Dendritic cell treated with granulocyte-macrophage colony-stimulating factor and Interleukin-4, amounts not matched to agents 40 ng/mL and 50 ng/mL, for 4 days (primary cell): Measurements from ENCODE around the gene BAK1.
"Not testable (repeated sequence)": the region's sequence is repeated elsewhere in the genome, so short reads cannot be mapped to it uniquely, and the experiment has no call there.

Source experiments
- H3K27ac Mint-ChIP-seq: one replicate; pipeline ENCODE4 v1.8.0; 2022; ENCODE audit warnings: mild to moderate bottlenecking, mixed read lengths
- H3K27me3 Mint-ChIP-seq: one replicate; pipeline ENCODE4 v1.8.0; 2022; ENCODE audit warnings: mild to moderate bottlenecking, mixed read lengths
- H3K36me3 Mint-ChIP-seq: one replicate; pipeline ENCODE4 v1.8.0; 2022; ENCODE audit warnings: low read depth, mixed read lengths
- H3K4me1 Mint-ChIP-seq: one replicate; pipeline ENCODE4 v1.8.0; 2022; ENCODE audit warnings: low read depth, mixed read lengths
- H3K4me3 Mint-ChIP-seq: one replicate; pipeline ENCODE4 v1.8.0; 2022; ENCODE audit warnings: mild to moderate bottlenecking, moderate library complexity, mixed read lengths
- H3K9me3 Mint-ChIP-seq: one replicate; pipeline ENCODE4 v1.8.0; 2022; ENCODE audit warnings: mixed read lengths
- intact Hi-C: fragments of 100-400 bp; cut with micrococcal nuclease; formaldehyde crosslinking; loops from one replicate; pipeline ENCODE4 v1.15.0; 2022

The BAK1 gene

DNA sequence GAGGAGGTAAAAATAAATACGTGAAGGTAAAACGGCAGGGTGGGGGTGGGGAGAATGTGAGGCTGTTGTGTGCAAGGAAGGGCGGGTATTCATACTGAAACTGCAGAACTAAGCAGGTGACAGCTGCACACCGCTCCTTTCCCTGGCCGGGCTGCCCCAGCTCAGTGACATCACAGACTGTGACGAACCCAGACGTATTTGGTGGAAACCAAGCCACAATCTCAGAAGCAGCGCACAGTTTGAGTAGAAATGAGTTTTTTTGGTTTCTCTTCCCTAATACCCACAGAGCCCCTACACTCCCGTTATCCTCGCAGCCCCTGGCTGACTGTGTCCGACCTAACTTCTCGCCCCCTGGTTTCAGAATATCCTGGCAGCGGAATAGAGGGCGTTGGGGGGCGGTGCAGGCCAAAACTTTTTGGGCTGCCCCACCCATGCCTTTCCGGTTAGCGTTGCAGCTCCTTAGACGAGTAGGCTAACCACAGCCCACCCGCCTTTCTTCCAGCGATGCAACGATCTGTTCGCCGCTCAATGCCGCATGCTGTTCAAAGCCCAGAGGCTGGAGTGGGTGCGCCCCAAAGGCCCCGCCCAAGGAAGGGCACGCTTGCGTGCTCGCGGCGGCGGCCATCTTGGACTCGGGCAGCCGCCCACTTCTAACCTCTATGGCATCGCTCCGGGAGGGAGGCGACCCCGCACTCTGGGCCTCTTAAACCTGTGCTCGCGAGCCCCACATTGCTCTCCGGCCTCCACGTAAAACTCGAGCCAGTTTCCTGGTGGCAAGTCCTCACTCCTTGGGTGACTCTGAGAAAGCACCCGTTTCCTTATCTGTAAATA is 9.1 kb downstream of the BAK1 start:
- Mint-ChIP-seq H3K9me3 (no peaks in the 10 kb centered on the region), H3K27ac (peak overlapping the region; percentile 93), H3K36me3 (peaks cover 75% of the 10 kb centered on the region), H3K4me1 (peaks cover 30% of the 10 kb centered on the region), H3K4me3 (peak overlapping the region; percentile 87), H3K27me3 (no peaks in the 10 kb centered on the region)
- intact Hi-C loops: loop anchor here (5.0 kb wide), 1 partner anchor 119 kb away; the partner anchor contains the start of gene ZBTB9

- Mint-ChIP-seq H3K9me3 (no peaks in the 10 kb centered on the region), H3K4me3 (no peak overlapping the region), H3K27ac (no peak overlapping the region), H3K27me3 (no peaks in the 10 kb centered on the region), H3K4me1 (peaks cover 22% of the 10 kb centered on the region), H3K36me3 (peaks cover 55% of the 10 kb centered on the region)
- intact Hi-C loops: no loop called here
Measured at GRCh38 chr6:33568826-33569570, 11.1 kb downstream of the BAK1 start.

DNA sequence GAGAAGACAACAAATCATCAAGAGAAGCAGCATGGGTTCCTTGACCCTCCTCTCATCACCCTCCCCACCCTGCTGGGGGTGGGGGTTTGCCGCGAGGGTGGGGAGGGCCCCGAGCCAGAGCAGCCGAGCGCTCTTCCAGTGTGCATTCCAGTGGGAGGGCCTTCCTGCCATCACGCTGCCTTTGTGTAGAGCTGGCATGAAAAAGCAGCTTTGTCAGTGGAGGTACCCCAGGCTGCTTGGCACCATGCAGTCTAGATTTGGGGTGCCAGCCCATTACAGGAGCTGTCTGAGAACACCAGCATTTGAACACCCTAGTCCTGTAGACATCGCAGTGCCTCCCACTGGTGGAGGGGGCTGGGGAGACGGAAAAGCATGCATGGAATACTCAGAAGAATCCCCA is 12.2 kb downstream of the BAK1 start:
- Mint-ChIP-seq H3K27me3 (no peaks in the 10 kb centered on the region), H3K9me3 (no peaks in the 10 kb centered on the region), H3K4me3 (no peak overlapping the region), H3K27ac (no peak overlapping the region), H3K36me3 (peaks cover 47% of the 10 kb centered on the region), H3K4me1 (peaks cover 22% of the 10 kb centered on the region)
- intact Hi-C loops: no loop called here

GRCh38 chr6:33566182-33567084 is 13.6 kb downstream of the BAK1 start:
- Mint-ChIP-seq H3K27ac (no peak overlapping the region), H3K27me3 (no peaks in the 10 kb centered on the region), H3K4me1 (peaks cover 11% of the 10 kb centered on the region), H3K36me3 (peaks cover 35% of the 10 kb centered on the region), H3K4me3 (no peak overlapping the region), H3K9me3 (no peaks in the 10 kb centered on the region)
- intact Hi-C loops: no loop called here

GRCh38 chr6:33558801-33559200 is 21.3 kb downstream of the BAK1 start:
- no peaks in the 10 kb centered on the region for H3K9me3 Mint-ChIP-seq
- no peaks in the 10 kb centered on the region for H3K4me1 Mint-ChIP-seq
- H3K27me3 Mint-ChIP-seq: no peaks in the 10 kb centered on the region

GRCh38 chr6:33557376-33557775 is 22.7 kb downstream of the BAK1 start:
- Mint-ChIP-seq H3K9me3 (no peaks in the 10 kb centered on the region), H3K27ac (no peak overlapping the region), H3K4me3 (no peak overlapping the region), H3K4me1 (no peaks in the 10 kb centered on the region), H3K36me3 (no peaks in the 10 kb centered on the region), H3K27me3 (peaks cover 2% of the 10 kb centered on the region)
- intact Hi-C loops: no loop called here

More at GRCh38 chr6:33558801-33559200, 21.3 kb downstream of the BAK1 start:
- Mint-ChIP-seq H3K27ac (no peak overlapping the region), H3K4me3 (no peak overlapping the region), H3K36me3 (no peaks in the 10 kb centered on the region)
- intact Hi-C loops: no loop called here

- H3K9me3 Mint-ChIP-seq, H3K36me3 Mint-ChIP-seq, H3K4me3 Mint-ChIP-seq, H3K27ac Mint-ChIP-seq, intact Hi-C loops, H3K27me3 Mint-ChIP-seq, H3K4me1 Mint-ChIP-seq: not testable (repeated sequence)
Measured at GRCh38 chr6:33552883-33553282, 27.2 kb downstream of the BAK1 start.

DNA sequence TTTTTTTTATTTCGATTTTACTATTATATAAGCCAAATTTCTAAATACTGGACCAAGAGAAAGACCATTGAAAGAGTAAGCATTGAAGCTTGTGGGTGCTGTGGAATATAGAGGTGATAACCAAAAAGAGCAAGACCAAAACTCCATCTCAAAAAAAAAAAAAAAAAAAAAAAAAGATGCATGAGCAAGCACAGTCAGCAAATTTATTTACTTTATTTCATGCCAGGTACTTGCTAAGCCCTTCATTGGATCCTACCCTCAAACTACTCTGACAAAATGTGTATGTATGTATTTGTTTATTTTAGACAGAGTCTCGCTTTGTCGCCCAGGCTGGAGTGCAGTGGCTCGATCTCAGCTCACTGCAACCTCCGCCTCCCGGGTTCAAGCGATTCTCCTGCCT is 27.8 kb downstream of the BAK1 start:
- no peak overlapping the region for H3K27ac Mint-ChIP-seq
- H3K36me3 Mint-ChIP-seq: no peaks in the 10 kb centered on the region
- no peak overlapping the region for H3K4me3 Mint-ChIP-seq
- no peaks in the 10 kb centered on the region for H3K4me1 Mint-ChIP-seq
- H3K27me3 Mint-ChIP-seq: peaks cover 2% of the 10 kb centered on the region
- intact Hi-C loops: no loop called here
- H3K9me3 Mint-ChIP-seq: no peaks in the 10 kb centered on the region

- no peaks in the 10 kb centered on the region for H3K4me1 Mint-ChIP-seq
Measured at GRCh38 chr6:33551538-33551937, 28.5 kb downstream of the BAK1 start.

GRCh38 chr6:33549896-33550295 is 30.2 kb downstream of the BAK1 start:
- H3K9me3 Mint-ChIP-seq: no peaks in the 10 kb centered on the region
- no peaks in the 10 kb centered on the region for H3K4me1 Mint-ChIP-seq

More at GRCh38 chr6:33551538-33551937, 28.5 kb downstream of the BAK1 start:
- intact Hi-C loops: no loop called here
- no peaks in the 10 kb centered on the region for H3K9me3 Mint-ChIP-seq
- no peak overlapping the region for H3K4me3 Mint-ChIP-seq
- no peaks in the 10 kb centered on the region for H3K36me3 Mint-ChIP-seq
- peaks cover 2% of the 10 kb centered on the region for H3K27me3 Mint-ChIP-seq
- H3K27ac Mint-ChIP-seq: no peak overlapping the region

DNA sequence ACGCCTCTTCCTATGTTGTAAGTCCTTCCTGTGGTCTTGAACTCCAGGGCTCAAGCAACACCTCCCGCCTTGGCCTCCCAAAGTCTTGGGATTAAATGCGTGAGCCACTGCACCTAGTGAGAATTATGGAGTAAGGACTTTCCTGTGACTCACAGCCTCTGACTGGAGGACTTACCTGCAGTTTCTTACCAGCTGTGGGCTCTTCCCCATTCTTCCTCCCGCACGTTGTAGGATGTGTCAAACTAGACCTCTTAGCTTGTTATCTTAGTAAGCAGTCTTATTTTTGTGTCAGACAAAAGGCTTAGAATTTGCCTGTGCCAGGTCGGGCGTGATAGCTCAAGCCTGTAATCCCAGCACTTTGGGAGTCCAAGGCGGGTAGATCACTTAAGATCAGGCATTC is 30.9 kb downstream of the BAK1 start:
- no peaks in the 10 kb centered on the region for H3K9me3 Mint-ChIP-seq
- peaks cover 2% of the 10 kb centered on the region for H3K27me3 Mint-ChIP-seq
- intact Hi-C loops: no loop called here
- H3K36me3 Mint-ChIP-seq: no peaks in the 10 kb centered on the region
- H3K4me3 Mint-ChIP-seq: no peak overlapping the region
- H3K4me1 Mint-ChIP-seq: no peaks in the 10 kb centered on the region
- H3K27ac Mint-ChIP-seq: no peak overlapping the region

More at GRCh38 chr6:33549896-33550295, 30.2 kb downstream of the BAK1 start:
- intact Hi-C loops: no loop called here
- Mint-ChIP-seq H3K27me3 (peaks cover 2% of the 10 kb centered on the region), H3K27ac (no peak overlapping the region), H3K4me3 (no peak overlapping the region), H3K36me3 (no peaks in the 10 kb centered on the region)

GRCh38 chr6:33547499-33547898 is 32.6 kb downstream of the BAK1 start:
- H3K9me3 Mint-ChIP-seq: no peaks in the 10 kb centered on the region
- intact Hi-C loops: no loop called here
- no peaks in the 10 kb centered on the region for H3K27me3 Mint-ChIP-seq
- no peaks in the 10 kb centered on the region for H3K36me3 Mint-ChIP-seq
- no peak overlapping the region for H3K4me3 Mint-ChIP-seq
- no peak overlapping the region for H3K27ac Mint-ChIP-seq
- no peaks in the 10 kb centered on the region for H3K4me1 Mint-ChIP-seq

GRCh38 chr6:33546766-33547165 is 33.3 kb downstream of the BAK1 start:
- H3K9me3 Mint-ChIP-seq: no peaks in the 10 kb centered on the region

GRCh38 chr6:33545292-33545691 is 34.8 kb downstream of the BAK1 start:
- H3K4me3 Mint-ChIP-seq, H3K27me3 Mint-ChIP-seq, intact Hi-C loops, H3K4me1 Mint-ChIP-seq, H3K36me3 Mint-ChIP-seq, H3K9me3 Mint-ChIP-seq, H3K27ac Mint-ChIP-seq: not testable (repeated sequence)

More at GRCh38 chr6:33546766-33547165, 33.3 kb downstream of the BAK1 start:
- Mint-ChIP-seq H3K36me3 (no peaks in the 10 kb centered on the region), H3K4me1 (no peaks in the 10 kb centered on the region), H3K4me3 (no peak overlapping the region), H3K27me3 (no peaks in the 10 kb centered on the region), H3K27ac (no peak overlapping the region)
- intact Hi-C loops: no loop called here
